ENCODE measurements around the gene BRWD1.

BRWD1 gene

DNA sequence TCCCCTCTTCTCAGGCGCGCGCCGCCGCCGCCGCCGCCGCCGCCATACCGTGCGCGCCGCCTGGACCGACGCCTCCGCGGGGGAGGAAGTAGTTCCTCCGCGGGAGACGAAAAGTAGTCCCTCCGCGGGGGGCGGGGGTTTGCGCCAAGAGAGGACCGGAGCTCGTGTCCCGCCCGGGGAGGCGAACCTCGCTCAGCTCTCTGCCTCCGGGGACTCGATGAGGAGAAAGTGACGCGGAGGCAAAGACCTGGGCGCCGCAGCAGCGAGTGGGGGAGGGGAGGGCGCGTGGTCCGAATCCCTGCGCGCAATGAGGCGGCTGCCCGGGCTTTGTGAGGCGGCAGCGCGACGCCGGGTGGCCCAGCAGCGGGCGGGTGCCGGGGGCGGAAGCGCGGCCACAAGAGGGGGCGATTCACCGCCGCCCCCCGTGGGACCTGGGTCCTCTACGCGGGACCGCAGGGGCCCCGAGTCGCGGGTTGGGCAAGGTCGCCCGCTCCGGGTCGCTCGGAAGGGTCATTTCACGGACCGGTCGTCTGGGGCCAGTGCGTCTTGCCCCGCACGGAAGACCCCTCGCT, at the start of gene BRWD1:
TSS of gene BRWD1 (minus strand) at position 62 of the 572 bp plus-strand sequence. CDS start 141 bp downstream, outside the sequence.
- Histone ChIP-seq H3K36me3 (ENCODE audit: control insufficient read depth in 1 of 2, insufficient read depth in 2 of 2, low read length in 2 of 2) (peaks cover 0 to 14% of the 10 kb centered on the region in 2 donors), H3K27ac (ENCODE audit: low read depth, low read length) (peak within 1 kb of the TSS; percentile 90), H3K9ac (ENCODE audit: low read depth in 1 of 2, low read length in 2 of 2) (peak within 1 kb of the TSS; percentile 81 to 91), H3K4me3 (ENCODE audit: low read depth in 1 of 2, low read length in 2 of 2) (peak within 1 kb of the TSS; percentile 81 to 93), H3K9me3 (ENCODE audit: control insufficient read depth in 1 of 2, low read length in 2 of 2) (no peaks in the 10 kb centered on the region), H3K27me3 (ENCODE audit: control insufficient read depth in 1 of 2, insufficient read depth in 2 of 2, low read length in 2 of 2) (no peaks in the 10 kb centered on the region), H3K4me1 (ENCODE audit: control insufficient read depth in 1 of 2, insufficient read depth in 2 of 2, low read length in 2 of 2) (peaks cover 16 to 27% of the 10 kb centered on the region in 2 donors)

DNA sequence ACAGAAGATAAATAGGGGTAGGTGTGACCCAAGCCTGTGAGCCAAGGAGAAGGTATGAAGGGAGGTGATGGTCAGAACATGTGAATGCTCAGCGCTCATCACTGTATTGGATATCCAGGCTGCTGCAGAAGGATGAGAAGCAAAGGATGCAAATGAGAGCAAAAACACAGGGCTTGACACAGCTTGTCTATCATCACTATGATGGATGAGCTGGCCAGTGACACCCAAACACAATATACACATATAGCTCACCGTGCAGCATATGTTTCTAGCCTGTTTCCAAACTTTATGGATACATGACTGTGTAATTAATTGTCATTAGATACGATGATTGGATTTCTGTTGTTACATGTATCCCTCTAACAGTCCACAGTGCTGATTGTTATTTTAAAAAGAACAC, 49.3 kb upstream of the BRWD1 start:
- Histone ChIP-seq H3K9me3 (ENCODE audit: control insufficient read depth in 1 of 2, low read length in 2 of 2) (no peaks in the 10 kb centered on the region), H3K4me1 (ENCODE audit: control insufficient read depth in 1 of 2, insufficient read depth in 2 of 2, low read length in 2 of 2) (no peaks in the 10 kb centered on the region), H3K36me3 (ENCODE audit: control insufficient read depth in 1 of 2, insufficient read depth in 2 of 2, low read length in 2 of 2) (no peaks in the 10 kb centered on the region), H3K9ac (ENCODE audit: low read depth in 1 of 2, low read length in 2 of 2) (no peak overlapping the region), H3K27ac (ENCODE audit: low read depth, low read length) (no peak overlapping the region), H3K27me3 (ENCODE audit: control insufficient read depth in 1 of 2, insufficient read depth in 2 of 2, low read length in 2 of 2) (no peaks in the 10 kb centered on the region), H3K4me3 (ENCODE audit: low read depth in 1 of 2, low read length in 2 of 2) (no peak overlapping the region)

- Histone ChIP-seq H3K36me3 (ENCODE audit: control insufficient read depth in 1 of 2, insufficient read depth in 2 of 2, low read length in 2 of 2) (no peaks in the 10 kb centered on the region), H3K4me1 (ENCODE audit: control insufficient read depth in 1 of 2, insufficient read depth in 2 of 2, low read length in 2 of 2) (no peaks in the 10 kb centered on the region), H3K9me3 (ENCODE audit: control insufficient read depth in 1 of 2, low read length in 2 of 2) (no peaks in the 10 kb centered on the region), H3K27me3 (ENCODE audit: control insufficient read depth in 1 of 2, insufficient read depth in 2 of 2, low read length in 2 of 2) (no peaks in the 10 kb centered on the region), H3K27ac (ENCODE audit: low read depth, low read length) (no peak overlapping the region), H3K9ac (ENCODE audit: low read depth in 1 of 2, low read length in 2 of 2) (no peak overlapping the region), H3K4me3 (ENCODE audit: low read depth in 1 of 2, low read length in 2 of 2) (no peak overlapping the region)
These were observed 46.0 kb upstream of the BRWD1 start for GRCh38 chr21:39359382-39359781.

DNA sequence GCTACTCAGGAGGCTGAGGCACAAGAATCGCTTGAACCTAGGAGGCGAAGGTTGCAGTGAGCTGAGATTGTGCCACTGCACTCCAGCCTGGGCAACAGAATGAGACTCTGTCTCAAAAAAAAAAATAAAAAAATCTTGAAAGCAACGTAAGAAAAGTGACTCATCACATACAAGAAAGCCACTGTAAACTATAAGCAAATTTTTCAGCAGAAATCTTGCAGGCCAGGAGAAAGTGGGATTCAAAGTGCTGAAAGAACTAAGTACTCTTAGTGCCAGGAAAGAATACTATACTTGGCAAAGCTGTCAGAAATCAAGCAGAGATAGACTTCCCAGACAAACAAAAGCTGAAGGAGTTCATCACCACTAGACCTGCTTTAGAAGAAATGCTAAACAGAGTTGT, 39.9 kb upstream of the BRWD1 start:
- H3K9me3 ChIP-seq (ENCODE audit: control insufficient read depth in 1 of 2, low read length in 2 of 2), result no peaks in the 10 kb centered on the region
- H3K4me3 ChIP-seq (ENCODE audit: low read depth in 1 of 2, low read length in 2 of 2), result no peak overlapping the region
- H3K27me3 ChIP-seq (ENCODE audit: control insufficient read depth in 1 of 2, insufficient read depth in 2 of 2, low read length in 2 of 2), result no peaks in the 10 kb centered on the region
- no peak overlapping the region for H3K9ac ChIP-seq (ENCODE audit: low read depth in 1 of 2, low read length in 2 of 2)
- H3K36me3 ChIP-seq (ENCODE audit: control insufficient read depth in 1 of 2, insufficient read depth in 2 of 2, low read length in 2 of 2), result no peaks in the 10 kb centered on the region
- H3K27ac ChIP-seq (ENCODE audit: low read depth, low read length), result no peak overlapping the region
- peaks cover 0 to 11% of the 10 kb centered on the region in 2 donors for H3K4me1 ChIP-seq (ENCODE audit: control insufficient read depth in 1 of 2, insufficient read depth in 2 of 2, low read length in 2 of 2)

DNA sequence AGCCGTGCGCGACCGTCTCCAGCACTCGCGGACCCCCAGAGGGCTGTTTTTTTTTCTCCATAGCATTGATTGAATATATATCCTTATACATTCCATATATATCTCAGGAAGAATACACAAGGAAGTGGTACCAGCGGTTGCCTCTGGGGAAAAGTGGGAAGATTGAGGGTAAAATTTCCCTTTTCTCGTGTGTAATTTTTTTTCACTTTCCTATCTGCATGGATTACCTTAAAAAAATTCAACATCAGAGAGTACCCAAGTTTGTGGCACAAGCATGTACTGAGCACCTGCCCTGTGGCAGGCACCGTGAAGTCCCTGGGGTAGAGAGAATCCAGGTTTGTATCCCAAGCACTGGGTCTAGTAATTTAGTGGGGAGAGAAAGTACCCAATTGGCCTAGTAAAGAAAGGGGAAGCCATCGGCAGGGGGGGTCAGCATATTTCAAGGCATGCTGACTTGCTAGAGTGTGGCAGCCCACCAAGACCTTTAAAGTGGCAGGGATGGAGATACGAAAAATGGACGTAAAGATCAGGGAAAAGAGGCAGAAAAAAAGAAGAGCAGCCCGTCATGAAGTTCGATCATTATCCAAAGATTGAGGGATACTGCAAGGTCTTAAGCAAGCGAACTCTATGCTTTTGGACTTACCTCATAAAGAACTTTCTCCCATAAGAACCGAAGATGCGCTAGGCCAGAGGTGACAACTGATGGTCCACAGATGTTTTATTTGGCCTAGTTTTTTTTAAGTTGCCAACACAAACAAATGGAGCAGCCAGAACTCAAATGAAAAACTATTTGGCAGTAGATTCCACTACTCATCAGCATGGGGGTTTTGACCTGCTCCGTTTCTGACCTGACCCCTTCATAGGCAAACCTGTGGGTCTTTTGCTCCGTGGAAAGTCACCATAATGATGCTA, 36.9 kb upstream of the BRWD1 start:
- no peaks in the 10 kb centered on the region for H3K9me3 ChIP-seq (ENCODE audit: control insufficient read depth in 1 of 2, low read length in 2 of 2)
- no peaks in the 10 kb centered on the region for H3K27me3 ChIP-seq (ENCODE audit: control insufficient read depth in 1 of 2, insufficient read depth in 2 of 2, low read length in 2 of 2)
- peak overlapping the region; percentile 75 to 83 for H3K4me3 ChIP-seq (ENCODE audit: low read depth in 1 of 2, low read length in 2 of 2)
- peaks cover 2 to 11% of the 10 kb centered on the region in 2 donors for H3K36me3 ChIP-seq (ENCODE audit: control insufficient read depth in 1 of 2, insufficient read depth in 2 of 2, low read length in 2 of 2)
- H3K4me1 ChIP-seq (ENCODE audit: control insufficient read depth in 1 of 2, insufficient read depth in 2 of 2, low read length in 2 of 2), result peaks cover 22 to 31% of the 10 kb centered on the region in 2 donors
- peak overlapping the region; percentile 73 to 88 for H3K9ac ChIP-seq (ENCODE audit: low read depth in 1 of 2, low read length in 2 of 2)
- peak overlapping the region; percentile 88 for H3K27ac ChIP-seq (ENCODE audit: low read depth, low read length)

- H3K4me3 ChIP-seq (ENCODE audit: low read depth in 1 of 2, low read length in 2 of 2), result peak overlapping the region; percentile 75 to 83
- peak overlapping the region; percentile 88 for H3K27ac ChIP-seq (ENCODE audit: low read depth, low read length)
- H3K9me3 ChIP-seq (ENCODE audit: control insufficient read depth in 1 of 2, low read length in 2 of 2), result no peaks in the 10 kb centered on the region
- H3K36me3 ChIP-seq (ENCODE audit: control insufficient read depth in 1 of 2, insufficient read depth in 2 of 2, low read length in 2 of 2), result peaks cover 3 to 16% of the 10 kb centered on the region in 2 donors
- peaks cover 23 to 33% of the 10 kb centered on the region in 2 donors for H3K4me1 ChIP-seq (ENCODE audit: control insufficient read depth in 1 of 2, insufficient read depth in 2 of 2, low read length in 2 of 2)
- H3K27me3 ChIP-seq (ENCODE audit: control insufficient read depth in 1 of 2, insufficient read depth in 2 of 2, low read length in 2 of 2), result no peaks in the 10 kb centered on the region
- peak overlapping the region; percentile 73 to 88 for H3K9ac ChIP-seq (ENCODE audit: low read depth in 1 of 2, low read length in 2 of 2)
These were observed 36.0 kb upstream of the BRWD1 start for GRCh38 chr21:39349211-39350093.

DNA sequence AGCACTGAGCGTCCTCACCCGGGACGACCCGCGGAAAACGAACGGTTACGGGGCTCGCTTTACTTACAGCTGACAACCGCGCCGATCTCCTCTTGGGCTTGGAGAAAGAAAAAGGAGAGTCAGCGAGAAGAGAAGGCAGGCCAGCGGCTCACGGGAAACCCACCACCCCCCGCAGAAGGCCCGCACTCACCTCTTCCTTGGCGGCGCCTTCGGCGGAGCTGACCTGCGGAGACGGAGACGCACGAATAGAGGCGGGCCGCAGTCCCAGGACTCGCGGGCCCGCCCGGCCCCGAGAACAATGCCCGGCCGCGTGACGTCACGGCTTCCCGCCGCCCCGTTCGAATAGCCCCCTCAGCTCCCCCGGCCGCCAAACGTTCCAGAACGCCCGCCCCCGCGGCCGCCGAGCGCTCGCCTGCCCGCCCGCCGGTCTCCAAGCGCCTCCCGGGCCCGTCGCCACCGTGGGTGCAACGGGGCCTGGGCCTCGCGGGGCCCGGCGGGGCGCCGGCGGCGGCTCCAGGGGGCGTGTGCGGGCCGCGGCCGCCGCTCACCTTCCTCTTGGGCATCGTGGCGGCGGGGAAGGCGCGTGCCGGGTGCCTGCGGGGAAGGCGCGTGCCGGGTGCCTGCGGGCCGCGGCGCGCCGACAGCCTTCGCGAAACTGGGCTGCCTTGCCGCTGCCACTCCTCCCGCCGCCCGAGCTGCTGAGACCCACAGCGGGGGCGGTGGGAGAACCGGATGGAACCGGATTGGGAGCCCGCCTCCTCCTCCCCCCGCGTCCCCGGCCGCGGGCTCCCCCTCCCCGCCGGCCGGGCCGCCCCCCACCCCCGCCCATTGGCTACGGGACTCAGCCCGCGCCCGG, 35.2 kb upstream of the BRWD1 start, which contains the start of gene HMGN1:
TSS of gene HMGN1 (minus strand) at position 734 of the 856 bp plus-strand sequence. CDS start at position 563, 171 bp downstream.
- Histone ChIP-seq H3K36me3 (ENCODE audit: control insufficient read depth in 1 of 2, insufficient read depth in 2 of 2, low read length in 2 of 2) (peaks cover 5 to 21% of the 10 kb centered on the region in 2 donors), H3K9ac (ENCODE audit: low read depth in 1 of 2, low read length in 2 of 2) (peak within 1 kb of the TSS; percentile 73 to 88), H3K9me3 (ENCODE audit: control insufficient read depth in 1 of 2, low read length in 2 of 2) (no peaks in the 10 kb centered on the region), H3K27ac (ENCODE audit: low read depth, low read length) (peak within 1 kb of the TSS; percentile 91), H3K27me3 (ENCODE audit: control insufficient read depth in 1 of 2, insufficient read depth in 2 of 2, low read length in 2 of 2) (no peaks in the 10 kb centered on the region), H3K4me3 (ENCODE audit: low read depth in 1 of 2, low read length in 2 of 2) (peak within 1 kb of the TSS; percentile 92 to 94), H3K4me1 (ENCODE audit: control insufficient read depth in 1 of 2, insufficient read depth in 2 of 2, low read length in 2 of 2) (peaks cover 23 to 33% of the 10 kb centered on the region in 2 donors)

- Histone ChIP-seq H3K27ac (ENCODE audit: low read depth, low read length) (peak overlapping the region; percentile 91), H3K4me1 (ENCODE audit: control insufficient read depth in 1 of 2, insufficient read depth in 2 of 2, low read length in 2 of 2) (peaks cover 23 to 33% of the 10 kb centered on the region in 2 donors), H3K9ac (ENCODE audit: low read depth in 1 of 2, low read length in 2 of 2) (peak overlapping the region; percentile 43 to 79), H3K36me3 (ENCODE audit: control insufficient read depth in 1 of 2, insufficient read depth in 2 of 2, low read length in 2 of 2) (peaks cover 11 to 27% of the 10 kb centered on the region in 2 donors), H3K27me3 (ENCODE audit: control insufficient read depth in 1 of 2, insufficient read depth in 2 of 2, low read length in 2 of 2) (no peaks in the 10 kb centered on the region), H3K4me3 (ENCODE audit: low read depth in 1 of 2, low read length in 2 of 2) (peak overlapping the region; percentile 92 to 94), H3K9me3 (ENCODE audit: control insufficient read depth in 1 of 2, low read length in 2 of 2) (no peaks in the 10 kb centered on the region)
These were observed 34.6 kb upstream of the BRWD1 start for GRCh38 chr21:39348040-39348354.

DNA sequence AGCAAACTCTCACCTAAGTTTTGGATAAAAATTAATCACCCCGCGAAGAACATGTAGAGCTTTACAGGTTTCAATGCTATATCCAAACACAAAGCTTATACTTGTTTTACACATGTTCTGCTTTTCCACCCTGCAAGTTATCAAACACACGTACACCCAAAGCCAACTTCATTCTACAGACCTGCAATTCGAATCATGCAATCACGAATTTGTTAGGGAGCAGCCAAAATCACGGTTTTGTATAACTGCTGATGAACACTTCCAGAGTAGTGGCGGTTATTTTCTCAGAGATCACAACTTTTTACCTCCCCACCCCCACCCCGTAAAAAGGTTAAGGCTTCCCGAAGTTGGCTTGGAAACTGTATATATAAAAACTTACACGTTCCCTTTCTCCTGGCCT, 34.1 kb upstream of the BRWD1 start:
- peaks cover 23 to 33% of the 10 kb centered on the region in 2 donors for H3K4me1 ChIP-seq (ENCODE audit: control insufficient read depth in 1 of 2, insufficient read depth in 2 of 2, low read length in 2 of 2)
- peak overlapping the region; percentile 92 to 94 for H3K4me3 ChIP-seq (ENCODE audit: low read depth in 1 of 2, low read length in 2 of 2)
- no peaks in the 10 kb centered on the region for H3K27me3 ChIP-seq (ENCODE audit: control insufficient read depth in 1 of 2, insufficient read depth in 2 of 2, low read length in 2 of 2)
- peaks cover 11 to 29% of the 10 kb centered on the region in 2 donors for H3K36me3 ChIP-seq (ENCODE audit: control insufficient read depth in 1 of 2, insufficient read depth in 2 of 2, low read length in 2 of 2)
- no peak overlapping the region for H3K27ac ChIP-seq (ENCODE audit: low read depth, low read length)
- H3K9me3 ChIP-seq (ENCODE audit: control insufficient read depth in 1 of 2, low read length in 2 of 2), result no peaks in the 10 kb centered on the region
- peak overlapping the region; percentile 43 to 79 for H3K9ac ChIP-seq (ENCODE audit: low read depth in 1 of 2, low read length in 2 of 2)

Measured in duodenal mucosa (tissue), 2 donors.